A549 (cell line): ENCODE results near the gene PHF24.
A peak's percentile ranks its signal among the peaks of the same experiment; 100 is the strongest.

ENCODE experiments used
- CEBPB ChIP-seq, 2 experiments: fragments of >200 bp in 1 of 2; sonication (Bioruptor Twin) in 1 of 2; formaldehyde crosslinking in 1 of 2; IDR thresholded peaks; 2 replicates each; pipeline ENCODE4 v1.6.1; 2012 to 2016
- FOSB ChIP-seq: fragments of 250-450 bp; sonication (Bioruptor Pico); IDR thresholded peaks from 2 replicates; pipeline ENCODE4 v1.5.0; 2020; ENCODE audit warnings: mild to moderate bottlenecking, moderate library complexity
- HOXB5 ChIP-seq: fragments of 250-450 bp; sonication (Bioruptor Pico); IDR thresholded peaks from 2 replicates; pipeline ENCODE4 v1.5.0; 2020; ENCODE audit warnings: mild to moderate bottlenecking, moderate library complexity
- JUN ChIP-seq, 2 experiments: fragments of >200 bp; sonication (Bioruptor Twin); formaldehyde crosslinking; IDR thresholded peaks; 2 replicates in 1 of 2; 3 replicates in 1 of 2; pipeline ENCODE4 v1.6.1; 2016 to 2017
- POLR2AphosphoS2 ChIP-seq: conservative IDR thresholded peaks from 2 replicates; pipeline ENCODE4 v1.6.1; 2012; ENCODE audit warnings: low read length, improper control_type of control experiment, inconsistent platforms
- RAD21 ChIP-seq, 2 experiments: fragments of >200 bp in 1 of 2; sonication (Bioruptor Twin) in 1 of 2; formaldehyde crosslinking in 1 of 2; IDR thresholded peaks in 1 of 2; conservative IDR thresholded peaks in 1 of 2; 2 replicates in 1 of 2; 3 replicates in 1 of 2; pipeline ENCODE4 v1.6.1; 2012 to 2018; ENCODE audit warnings: inconsistent platforms in 1 of 2
- RCOR1 ChIP-seq: fragments of 150-350 bp; IDR thresholded peaks from 2 replicates; pipeline ENCODE4 v1.6.1; 2014; ENCODE audit warnings: antibody characterized with exemption, low read length, low read depth
- RFX5 ChIP-seq: fragments of 450-650 bp; IDR thresholded peaks from 2 replicates; pipeline ENCODE4 v1.7.1; 2014; ENCODE audit warnings: antibody characterized with exemption, mild to moderate bottlenecking, moderate library complexity
- TFCP2L1 ChIP-seq: fragments of 250-450 bp; sonication (Bioruptor Pico); IDR thresholded peaks from 2 replicates; pipeline ENCODE4 v1.5.0; 2021; ENCODE audit warnings: mild to moderate bottlenecking
- TP53 ChIP-seq: fragments of 250-450 bp; sonication (Bioruptor Pico); IDR thresholded peaks from 2 replicates; pipeline ENCODE4 v1.5.0; 2021; ENCODE audit warnings: mild to moderate bottlenecking, moderate library complexity
- TF ChIP-seq, protein P1 (sequence below): fragments of >200 bp; sonication (Bioruptor Twin); formaldehyde crosslinking; IDR thresholded peaks from 3 replicates; pipeline ENCODE4 v1.5.1; 2016
- TF ChIP-seq, protein P2 (sequence below): fragments of 450-650 bp; IDR thresholded peaks from 2 replicates; pipeline ENCODE4 v1.6.1; 2014; ENCODE audit warnings: antibody characterized with exemption

DNA sequence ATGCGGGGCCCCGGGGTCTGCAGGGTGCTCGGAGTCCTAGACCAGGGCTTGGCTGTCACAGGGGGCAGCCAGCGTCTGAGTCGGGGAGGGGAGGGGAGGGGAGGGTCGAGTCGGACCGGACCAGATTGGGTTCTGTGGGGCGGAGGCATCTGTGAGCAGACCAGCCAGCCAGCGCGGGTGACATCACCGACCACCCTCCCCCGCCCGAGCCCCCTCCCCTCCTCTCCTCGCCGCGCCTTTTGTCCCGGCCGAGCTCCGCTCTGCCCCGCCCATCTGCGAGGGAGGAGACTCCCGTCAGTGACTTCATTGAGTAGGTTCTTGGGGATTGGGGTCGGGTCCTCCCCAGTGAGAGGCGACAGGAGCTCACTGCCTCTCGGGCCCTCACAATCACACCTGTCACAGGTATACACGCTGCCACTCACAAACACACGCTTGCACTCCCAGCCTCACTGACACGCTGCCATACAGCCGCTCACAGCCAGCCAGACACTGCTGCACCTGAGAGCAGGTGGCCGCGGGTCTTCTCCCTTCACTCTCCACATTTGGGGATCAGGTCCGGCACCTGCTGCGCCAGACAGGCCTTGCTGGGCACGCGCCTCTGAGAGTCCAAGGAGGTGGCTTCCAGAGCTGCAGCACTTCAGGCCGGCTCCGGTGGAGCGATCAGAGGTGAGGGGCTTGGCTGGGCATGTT is 32.0 kb downstream of the PHF24 start:
- TF ChIP-seq, protein P1, sequence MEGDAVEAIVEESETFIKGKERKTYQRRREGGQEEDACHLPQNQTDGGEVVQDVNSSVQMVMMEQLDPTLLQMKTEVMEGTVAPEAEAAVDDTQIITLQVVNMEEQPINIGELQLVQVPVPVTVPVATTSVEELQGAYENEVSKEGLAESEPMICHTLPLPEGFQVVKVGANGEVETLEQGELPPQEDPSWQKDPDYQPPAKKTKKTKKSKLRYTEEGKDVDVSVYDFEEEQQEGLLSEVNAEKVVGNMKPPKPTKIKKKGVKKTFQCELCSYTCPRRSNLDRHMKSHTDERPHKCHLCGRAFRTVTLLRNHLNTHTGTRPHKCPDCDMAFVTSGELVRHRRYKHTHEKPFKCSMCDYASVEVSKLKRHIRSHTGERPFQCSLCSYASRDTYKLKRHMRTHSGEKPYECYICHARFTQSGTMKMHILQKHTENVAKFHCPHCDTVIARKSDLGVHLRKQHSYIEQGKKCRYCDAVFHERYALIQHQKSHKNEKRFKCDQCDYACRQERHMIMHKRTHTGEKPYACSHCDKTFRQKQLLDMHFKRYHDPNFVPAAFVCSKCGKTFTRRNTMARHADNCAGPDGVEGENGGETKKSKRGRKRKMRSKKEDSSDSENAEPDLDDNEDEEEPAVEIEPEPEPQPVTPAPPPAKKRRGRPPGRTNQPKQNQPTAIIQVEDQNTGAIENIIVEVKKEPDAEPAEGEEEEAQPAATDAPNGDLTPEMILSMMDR = no peak
- TF ChIP-seq CEBPB (IDR thresholded peaks at IDR 0.05) = no peak
- TF ChIP-seq JUN (IDR thresholded peaks at IDR 0.05) = 0 out of 5 replicates have a peak, but pooled peaks of 1 of the 2 experiments have one; percentile 5
- no peak for TF ChIP-seq HOXB5 (CRISPR knock-in tag)
- TF ChIP-seq FOSB = no peak
- no peak for TF ChIP-seq RCOR1
- TF ChIP-seq RFX5 = no peak
- TF ChIP-seq, protein P2, sequence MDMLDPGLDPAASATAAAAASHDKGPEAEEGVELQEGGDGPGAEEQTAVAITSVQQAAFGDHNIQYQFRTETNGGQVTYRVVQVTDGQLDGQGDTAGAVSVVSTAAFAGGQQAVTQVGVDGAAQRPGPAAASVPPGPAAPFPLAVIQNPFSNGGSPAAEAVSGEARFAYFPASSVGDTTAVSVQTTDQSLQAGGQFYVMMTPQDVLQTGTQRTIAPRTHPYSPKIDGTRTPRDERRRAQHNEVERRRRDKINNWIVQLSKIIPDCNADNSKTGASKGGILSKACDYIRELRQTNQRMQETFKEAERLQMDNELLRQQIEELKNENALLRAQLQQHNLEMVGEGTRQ = no peak
- no peak for TF ChIP-seq RAD21 (conservative IDR thresholded peaks at IDR 0.05 in 1 of 2, IDR thresholded peaks at IDR 0.05 in 1 of 2)
- TF ChIP-seq TP53 (CRISPR knock-in tag) = no peak
- no peak for TF ChIP-seq POLR2AphosphoS2
- TF ChIP-seq TFCP2L1 (CRISPR knock-in tag) = no peak
